ENCODE measurements around the gene MLLT11. TPM values are rescaled to one million over a fixed set of nuclear protein-coding genes. Genes with fewer than 3 reads are reported as not detected.

The MLLT11 gene
- total RNA-seq, 2 experiments from 2014 or later = 4.0 to 4.4 TPM

DNA sequence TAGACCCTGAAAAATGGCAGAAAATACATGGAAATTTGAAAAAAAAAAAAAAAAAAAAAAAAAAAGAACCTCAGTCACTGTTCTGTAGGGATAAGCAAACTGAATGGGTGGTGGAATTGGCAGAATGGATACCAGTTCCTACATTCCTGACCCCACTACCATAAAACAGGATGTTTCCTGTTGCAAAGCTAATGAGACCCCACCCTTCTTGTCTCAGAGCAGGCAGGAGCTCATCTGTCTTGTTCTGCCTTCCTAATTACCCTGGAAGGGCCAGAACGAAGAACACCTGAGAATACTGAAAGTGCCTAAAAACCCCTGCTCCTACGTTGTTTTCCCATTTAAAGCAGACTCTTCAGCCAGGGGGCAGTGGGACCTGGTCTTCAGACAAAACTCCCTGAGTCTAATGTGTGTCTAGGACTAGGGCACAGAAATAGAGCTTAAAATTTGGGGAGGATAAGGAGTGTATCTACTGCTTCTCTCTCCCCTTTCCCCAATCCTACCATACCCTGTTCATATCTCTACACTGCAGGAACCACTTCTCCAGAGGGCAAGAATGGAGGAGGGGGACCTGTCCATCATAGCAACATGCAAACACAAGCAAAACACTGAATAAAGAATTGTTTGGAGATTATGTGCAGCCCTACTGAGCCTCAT lies 8.7 kb upstream of the MLLT11 start:
- CTCF ChIA-PET = interaction anchor here (0.7 kb wide), 1 partner anchor 48 kb away, joined by 3 read pairs; no protein-coding TSS in a partner anchor
- POLR2A ChIA-PET = interaction anchor here (0.6 kb wide), 1 partner anchor 100 kb away, joined by 5 read pairs; no protein-coding TSS in a partner anchor

GRCh38 chr1:151054971-151055547 lies 5.1 kb upstream of the MLLT11 start:
- CTCF ChIA-PET = interaction anchor here (0.9 kb wide), 1 partner anchor 75 kb away, joined by 3 read pairs; no protein-coding TSS in a partner anchor
- POLR2A ChIA-PET = interaction anchor here (1.6 kb wide), 1 partner anchor 15 kb away, joined by 7 read pairs; the partner anchor contains the start of gene GABPB2

DNA sequence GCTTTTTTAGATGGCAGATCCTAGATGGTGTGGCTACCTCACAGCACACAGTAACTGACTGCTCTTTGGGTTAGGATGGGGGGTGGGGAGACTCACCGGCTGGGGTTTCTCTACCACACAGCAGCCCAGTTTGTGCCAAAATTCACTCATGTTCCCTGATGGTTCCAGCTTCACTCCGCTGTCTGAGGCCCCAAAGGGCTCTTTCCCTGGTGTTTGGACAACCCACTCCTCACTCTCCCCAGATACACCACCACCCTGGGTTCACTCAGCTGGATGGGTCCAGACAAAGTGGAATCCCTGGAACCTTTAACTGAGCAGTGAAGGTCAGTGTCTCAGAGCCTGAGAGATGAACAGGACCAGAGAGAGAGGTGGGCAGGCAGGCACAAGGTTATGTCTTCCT lies 4.6 kb upstream of the MLLT11 start:
- ChIA-PET POLR2A (interaction anchor here (1.6 kb wide), 1 partner anchor 14 kb away, joined by 7 read pairs; the partner anchor contains the start of gene GABPB2), CTCF (interaction anchor here (0.9 kb wide), 1 partner anchor 76 kb away, joined by 3 read pairs; no protein-coding TSS in a partner anchor)

- ChIA-PET CTCF (interaction anchor here (4.5 kb wide), 1 partner anchor 15 kb away, joined by 16 read pairs; the partner anchor contains the start of gene GABPB2), POLR2A (interaction anchor here (1.4 to 1.6 kb wide), 2 partner anchors 8 to 14 kb away, joined by 3 to 7 read pairs; partner anchors contain the start of genes C1orf56 and GABPB2)
Observed at GRCh38 chr1:151056149-151056548, 4.0 kb upstream of the MLLT11 start.

DNA sequence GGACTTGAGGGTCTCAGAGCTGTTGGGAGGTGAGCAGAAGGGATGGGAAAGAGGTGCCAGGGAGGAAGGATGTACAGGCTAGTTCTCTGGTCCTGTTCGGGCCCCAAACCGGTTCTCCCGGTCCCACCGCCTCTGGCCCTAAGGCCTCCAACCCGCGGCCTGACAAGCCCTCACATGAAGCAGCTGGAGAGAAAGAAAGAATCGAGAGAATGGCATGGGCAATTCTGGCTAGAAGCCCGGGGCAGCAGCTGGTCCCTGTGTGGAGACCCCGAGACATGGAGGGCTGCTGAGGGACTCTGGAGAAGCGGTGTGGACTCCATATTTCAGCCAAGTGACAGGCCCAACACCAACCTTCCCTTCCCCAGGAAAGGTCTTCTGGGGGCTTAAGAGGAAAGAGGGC lies 1.5 kb upstream of the MLLT11 start:
- ChIA-PET POLR2A (interaction anchor here (0.6 to 4.3 kb wide), 3 partner anchors 11 to 826 kb away, joined by 9 to 27 read pairs (median 22); partner anchors contain the start of genes C1orf56 and GABPB2), CTCF (interaction anchor here (0.5 to 4.5 kb wide), 8 partner anchors 11 to 203 kb away, joined by 3 to 16 read pairs (median 6); partner anchors contain the start of genes C1orf56, GABPB2, MINDY1 and TNFAIP8L2)

GRCh38 chr1:151059109-151060006 lies 839 bp upstream of the MLLT11 start, which contains the start of gene CDC42SE1:
Gene CDC42SE1 (minus strand): TSS chr1:151059622. CDS start chr1:151055730, 3,892 bp downstream.
- CTCF ChIA-PET = interaction anchor here (0.6 to 4.5 kb wide), 8 partner anchors 11 to 376 kb away, joined by 3 to 16 read pairs (median 5); partner anchors contain the start of genes GABPB2, MINDY1 and TNFAIP8L2

GRCh38 chr1:151060657-151061421 lies 642 bp downstream of the MLLT11 start:
- POLR2A ChIA-PET = interaction anchor here (3.5 to 4.3 kb wide), 2 partner anchors 10 to 14 kb away, joined by 22 to 27 read pairs; partner anchors contain the start of genes C1orf56 and GABPB2
- CTCF ChIA-PET = interaction anchor here (0.6 to 4.5 kb wide), 6 partner anchors 10 to 84 kb away, joined by 3 to 16 read pairs (median 5); partner anchors contain the start of gene GABPB2

More at GRCh38 chr1:151059109-151060006, 839 bp upstream of the MLLT11 start, which contains the start of gene CDC42SE1:
- POLR2A ChIA-PET = interaction anchor here (0.6 to 4.3 kb wide), 5 partner anchors 11 to 826 kb away, joined by 3 to 27 read pairs (median 11); partner anchors contain the start of genes C1orf56, GABPB2 and MINDY1

- ChIA-PET CTCF (interaction anchor here (1.4 to 2.2 kb wide), 2 partner anchors 9 to 14 kb away, joined by 4 to 6 read pairs; partner anchors contain the start of genes C1orf56 and GABPB2), POLR2A (interaction anchor here (4.3 kb wide), 1 partner anchor 9 kb away, joined by 27 read pairs; the partner anchor contains the start of gene GABPB2)
Observed at GRCh38 chr1:151061704-151062103, 1.5 kb downstream of the MLLT11 start.

- CTCF ChIA-PET = interaction anchor here (1.4 to 2.2 kb wide), 2 partner anchors 8 to 15 kb away, joined by 4 to 6 read pairs; partner anchors contain the start of genes C1orf56 and GABPB2
- POLR2A ChIA-PET = no interaction called here
Observed at GRCh38 chr1:151062741-151063371, 2.7 kb downstream of the MLLT11 start.

- ChIA-PET POLR2A (no interaction called here), CTCF (interaction anchor here (0.6 kb wide), 1 partner anchor 17 kb away, joined by 3 read pairs; no protein-coding TSS in a partner anchor)
Observed at GRCh38 chr1:151065089-151065645, 5.0 kb downstream of the MLLT11 start.

DNA sequence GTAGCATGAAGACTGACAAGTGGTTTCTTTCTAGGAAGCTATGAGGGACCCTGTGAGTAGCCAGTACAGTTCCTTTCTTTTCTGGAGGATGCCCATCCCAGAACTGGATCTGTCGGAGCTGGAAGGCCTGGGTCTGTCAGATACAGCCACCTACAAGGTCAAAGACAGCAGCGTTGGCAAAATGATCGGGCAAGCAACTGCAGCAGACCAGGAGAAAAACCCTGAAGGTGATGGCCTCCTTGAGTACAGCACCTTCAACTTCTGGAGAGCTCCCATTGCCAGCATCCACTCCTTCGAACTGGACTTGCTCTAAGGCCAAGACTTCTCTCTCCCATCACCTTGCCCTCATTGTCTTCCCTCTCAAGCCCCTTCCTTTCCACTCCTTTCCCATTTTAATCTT lies 7.0 kb downstream of the MLLT11 start:
- ChIA-PET CTCF (no interaction called here), POLR2A (interaction anchor here (0.7 kb wide), 2 partner anchors 9 to 109 kb away, joined by 3 to 11 read pairs; no protein-coding TSS in a partner anchor)

DNA sequence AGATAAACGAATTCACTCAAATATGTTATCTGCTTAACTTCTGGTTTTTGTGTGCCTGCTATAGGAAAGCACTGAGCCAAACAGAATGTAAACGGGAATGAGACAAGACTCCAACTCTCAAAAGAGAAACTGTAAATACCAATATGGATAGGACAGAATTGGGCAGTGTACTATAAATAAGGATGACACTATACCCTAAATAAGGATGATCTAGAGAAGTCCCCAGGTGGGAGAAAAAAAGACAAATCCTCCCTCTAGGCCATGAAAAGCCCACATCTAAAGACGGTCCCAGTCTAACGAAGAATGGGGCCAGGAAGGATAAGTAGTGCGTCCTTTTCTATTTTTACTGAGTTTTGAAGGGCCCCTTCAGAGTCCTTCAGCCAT lies 8.9 kb downstream of the MLLT11 start:
- POLR2A ChIA-PET = no interaction called here
- CTCF ChIA-PET = no interaction called here

DNA sequence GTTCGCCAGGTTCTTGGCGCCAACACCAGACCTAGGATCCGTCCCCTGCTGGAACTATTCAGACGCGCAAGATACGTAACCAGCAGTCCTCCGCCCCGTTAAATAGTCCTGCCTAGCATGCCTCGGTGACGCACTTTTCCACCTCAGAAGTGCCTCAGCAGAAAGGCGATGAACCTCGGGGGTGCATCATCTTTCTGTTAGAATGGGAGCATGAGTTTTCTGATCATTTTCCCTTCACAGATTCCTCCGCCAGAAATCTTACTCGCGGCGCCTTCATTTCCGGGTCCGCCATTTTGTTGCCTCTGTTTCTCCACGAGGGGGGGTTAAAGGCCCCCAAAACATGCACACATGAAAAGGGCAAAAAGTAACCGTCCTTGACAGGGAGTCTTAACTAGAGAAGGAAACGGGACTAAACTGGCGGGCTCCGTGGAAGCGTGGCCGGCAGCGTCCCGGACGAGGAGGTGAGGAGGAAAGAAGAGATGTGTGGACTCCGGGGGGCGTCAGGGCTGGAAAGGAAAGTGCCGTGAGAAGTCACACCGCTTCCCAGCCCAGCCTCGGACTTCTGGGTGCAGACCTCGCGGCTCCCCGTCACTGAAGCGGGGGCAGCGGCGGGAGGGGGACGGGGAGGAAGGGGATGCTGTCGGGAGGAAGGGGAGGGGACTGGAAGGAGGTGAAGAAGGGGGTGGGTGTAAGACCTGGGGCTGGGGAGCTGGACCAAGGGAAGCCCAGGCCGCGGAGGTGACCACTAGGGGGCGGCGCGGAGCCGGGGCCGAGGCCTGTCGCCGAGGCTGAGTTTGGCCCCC lies 10.5 kb downstream of the MLLT11 start, which contains the start of gene GABPB2:
Gene GABPB2, plus strand, starts transcription at position 288 of the 803 bp plus-strand sequence. CDS start 17,429 bp downstream, outside the sequence.
- POLR2A ChIA-PET = interaction anchor here (0.6 to 2.2 kb wide), 5 partner anchors 11 to 210 kb away, joined by 3 to 27 read pairs (median 7); partner anchors contain the start of genes CDC42SE1, MLLT11, PSMD4 and TNFAIP8L2
- CTCF ChIA-PET = interaction anchor here (0.6 to 3.4 kb wide), 11 partner anchors 9 to 211 kb away, joined by 3 to 16 read pairs (median 4); partner anchors contain the start of genes C1orf56, CDC42SE1, MLLT11 and TNFAIP8L2

DNA sequence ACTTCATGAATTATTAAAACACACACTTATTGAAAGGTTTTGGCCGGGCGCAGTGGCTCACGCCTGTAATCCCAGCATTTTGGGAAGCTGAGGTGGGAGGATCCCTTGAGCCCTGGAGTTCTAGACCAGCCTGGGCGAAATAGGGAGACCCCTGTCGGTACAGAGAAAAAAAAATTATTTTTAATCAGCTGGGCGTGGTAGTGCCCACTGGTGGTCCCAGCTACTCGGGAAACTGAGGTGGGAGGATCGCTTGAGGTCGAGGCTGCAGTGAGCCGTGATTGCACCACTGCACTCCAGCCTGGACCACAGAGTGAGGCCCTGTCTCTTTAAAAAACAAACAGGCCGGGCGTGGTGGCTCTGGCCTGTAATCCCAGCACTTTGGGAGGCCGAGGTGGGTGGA lies 12.0 kb downstream of the MLLT11 start:
- POLR2A ChIA-PET = no interaction called here
- CTCF ChIA-PET = interaction anchor here (0.5 to 3.4 kb wide), 8 partner anchors 12 to 203 kb away, joined by 3 to 13 read pairs (median 4); partner anchors contain the start of genes C1orf56 and TNFAIP8L2

DNA sequence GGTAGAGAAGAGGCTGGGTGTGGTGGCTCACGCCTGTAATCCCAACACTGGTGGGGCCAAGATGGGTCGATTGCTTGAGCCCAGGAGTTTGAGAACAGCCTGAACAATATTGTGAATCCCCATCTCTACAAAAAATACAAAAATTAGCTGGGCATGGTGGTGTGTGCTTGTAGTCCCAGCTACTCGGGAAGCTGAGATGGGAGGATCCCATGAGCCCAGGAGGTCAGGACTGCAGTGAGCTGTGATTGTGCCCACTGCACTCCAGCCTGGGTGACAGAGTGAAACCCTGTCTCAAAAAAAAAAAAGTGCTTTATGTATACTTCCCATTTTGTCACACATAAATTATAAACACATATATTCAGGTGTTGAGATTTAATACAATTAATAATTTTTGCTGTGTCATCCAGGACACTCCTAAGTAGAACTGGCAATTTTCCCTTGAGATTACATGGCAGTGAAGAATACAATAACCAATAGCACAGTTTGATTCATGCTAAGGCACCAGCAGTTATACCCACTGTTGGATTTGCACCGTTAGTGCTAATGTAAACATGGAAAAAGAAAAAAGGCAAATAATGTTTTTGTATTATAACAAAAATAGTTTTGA lies 25.9 kb downstream of the MLLT11 start:
- POLR2A ChIA-PET = no interaction called here
- CTCF ChIA-PET = interaction anchor here (0.6 to 1.4 kb wide), 3 partner anchors 14 to 42 kb away, joined by 3 read pairs; partner anchors contain the start of gene GABPB2
